HepG2 (cell line): ENCODE data around the gene TRA2B. TPM values are rescaled to one million over a fixed set of nuclear protein-coding genes. Genes with fewer than 3 reads are reported as not detected.

Experiments
- HDAC6 ChIP-seq: fragments of 200-600 bp; sonication (generic); IDR thresholded peaks from 2 replicates; pipeline ENCODE4 v1.7.0; 2017; ENCODE audit warnings: mild to moderate bottlenecking, antibody characterized with exemption, low read length, low read depth
- HNF4A ChIP-seq: sonication (generic); formaldehyde crosslinking; IDR thresholded peaks from 2 replicates; pipeline ENCODE4 v1.4.0; 2020; ENCODE audit warnings: missing genetic modification reagents
- HOXD1 ChIP-seq: sonication (generic); formaldehyde crosslinking; IDR thresholded peaks from 2 replicates; pipeline ENCODE4 v1.5.0; 2020; ENCODE audit warnings: missing genetic modification reagents
- MAF1 ChIP-seq: sonication (generic); formaldehyde crosslinking; IDR thresholded peaks from 2 replicates; pipeline ENCODE4 v1.5.0; 2020; ENCODE audit warnings: missing genetic modification reagents, borderline replicate concordance
- MEIS1 ChIP-seq: sonication (generic); formaldehyde crosslinking; IDR thresholded peaks from 2 replicates; pipeline ENCODE4 v1.9.0; 2021; ENCODE audit warnings: mild to moderate bottlenecking, missing genetic modification reagents, moderate library complexity, borderline replicate concordance
- MEIS2 ChIP-seq: sonication (generic); formaldehyde crosslinking; IDR thresholded peaks from 2 replicates; pipeline ENCODE4 v1.9.0; 2021; ENCODE audit warnings: mild to moderate bottlenecking, missing genetic modification reagents
- MTF2 ChIP-seq: sonication (generic); formaldehyde crosslinking; IDR thresholded peaks from 2 replicates; pipeline ENCODE4 v1.5.0; 2020; ENCODE audit warnings: missing genetic modification reagents, borderline replicate concordance
- PCBP1 ChIP-seq: fragments of 200-400 bp; formaldehyde crosslinking; IDR thresholded peaks from 2 replicates; pipeline ENCODE4 v1.6.1; 2017; ENCODE audit warnings: mild to moderate bottlenecking, low read depth, low read length, borderline replicate concordance
- POLR2AphosphoS2 ChIP-seq: IDR thresholded peaks from 2 replicates; pipeline ENCODE4 v1.6.1; 2011; ENCODE audit warnings: low read depth, low read length, improper control_type of control experiment
- SIX1 ChIP-seq: sonication (generic); formaldehyde crosslinking; IDR thresholded peaks from 2 replicates; pipeline ENCODE4 v1.4.0; 2020; ENCODE audit warnings: missing genetic modification reagents, borderline replicate concordance
- YY1 ChIP-seq: IDR thresholded peaks from 2 replicates; pipeline ENCODE4 v1.6.1; 2011; ENCODE audit warnings: low read length, low read depth, moderate library complexity, mild to moderate bottlenecking; ENCODE audit not compliant: insufficient read depth, insufficient replicate concordance
- ZNF234 ChIP-seq: sonication (generic); formaldehyde crosslinking; conservative IDR thresholded peaks from 2 replicates; pipeline ENCODE4 v1.5.1; 2020; ENCODE audit warnings: mild to moderate bottlenecking, missing genetic modification reagents
- ZNF256 ChIP-seq: sonication (generic); formaldehyde crosslinking; conservative IDR thresholded peaks from 2 replicates; pipeline ENCODE4 v1.4.0; 2020; ENCODE audit warnings: missing genetic modification reagents
- ZNF33B ChIP-seq: sonication (generic); formaldehyde crosslinking; IDR thresholded peaks from 2 replicates; pipeline ENCODE4 v1.5.1; 2020; ENCODE audit warnings: mild to moderate bottlenecking, missing genetic modification reagents
- ZNF589 ChIP-seq: sonication (generic); formaldehyde crosslinking; conservative IDR thresholded peaks from 2 replicates; pipeline ENCODE4 v1.8.0; 2022; ENCODE audit warnings: mild to moderate bottlenecking, moderate library complexity, missing genetic modification reagents
- ZNF703 ChIP-seq: sonication (generic); formaldehyde crosslinking; IDR thresholded peaks from 2 replicates; pipeline ENCODE4 v1.5.1; 2020; ENCODE audit warnings: missing genetic modification reagents, mild to moderate bottlenecking, moderate library complexity, borderline replicate concordance
- ZNF720 ChIP-seq: sonication (generic); formaldehyde crosslinking; IDR thresholded peaks from 2 replicates; pipeline ENCODE4 v1.4.0; 2020; ENCODE audit warnings: missing genetic modification reagents
- ZNF83 ChIP-seq: sonication (generic); formaldehyde crosslinking; IDR thresholded peaks from 2 replicates; pipeline ENCODE4 v1.4.0; 2020; ENCODE audit warnings: missing genetic modification reagents, mild to moderate bottlenecking, borderline replicate concordance
- ZSCAN30 ChIP-seq: sonication (generic); formaldehyde crosslinking; IDR thresholded peaks from 2 replicates; pipeline ENCODE4 v1.5.0; 2020; ENCODE audit warnings: mild to moderate bottlenecking, missing genetic modification reagents
- polyA plus RNA-seq, 8 experiments: library from polyadenylated mRNA; depleted of rRNA in 3 of 8; stranded (reverse) in 7 of 8; unstranded in 1 of 8; fragments of >200 nt; fragmentation: Illumina TruSeq in 4 of 8; extraction: Trizol in 4 of 8; gene quantifications; 2 replicates each; pipeline versions ENCODE4 v1.2.1 to v1.2.3, GENCODE V29; 2011 to 2016; ENCODE audit warnings: low read depth in 4 of 8, missing spikeins in 1 of 8, mixed read lengths in 1 of 8; ENCODE audit not compliant: insufficient read depth in 1 of 8
- total RNA-seq, 5 experiments: library from RNA; depleted of rRNA; stranded (reverse); fragments of >200 nt; fragmentation: Illumina TruSeq; extraction: Trizol; gene quantifications; 2 replicates each; pipeline ENCODE4 v1.2.3, GENCODE V29; 2016; ENCODE audit warnings: low read depth in 1 of 5
- TF ChIP-seq, protein P1 (sequence below): IDR thresholded peaks from 2 replicates; pipeline ENCODE4 v1.6.1; 2018; ENCODE audit warnings: missing genetic modification reagents
- TF ChIP-seq, protein P2 (sequence below): sonication (generic); formaldehyde crosslinking; IDR thresholded peaks from 2 replicates; pipeline ENCODE4; 2020; ENCODE audit warnings: missing genetic modification reagents, mild to moderate bottlenecking, borderline replicate concordance
- TF ChIP-seq, protein P3 (sequence below): sonication (generic); formaldehyde crosslinking; IDR thresholded peaks from 2 replicates; pipeline ENCODE4 v1.8.0; 2022; ENCODE audit warnings: mild to moderate bottlenecking, missing genetic modification reagents, moderate library complexity
- TF ChIP-seq, protein P4 (sequence below): IDR thresholded peaks from 2 replicates; pipeline ENCODE4 v1.6.1; 2016; ENCODE audit warnings: missing genetic modification reagents, missing compliant biosample characterization

The TRA2B gene
- total and polyA plus RNA-seq, 2 of the 13 experiments (the other 11 are each of a cell fraction or from before 2014, with no cell fraction given), result 105 to 241 TPM

DNA sequence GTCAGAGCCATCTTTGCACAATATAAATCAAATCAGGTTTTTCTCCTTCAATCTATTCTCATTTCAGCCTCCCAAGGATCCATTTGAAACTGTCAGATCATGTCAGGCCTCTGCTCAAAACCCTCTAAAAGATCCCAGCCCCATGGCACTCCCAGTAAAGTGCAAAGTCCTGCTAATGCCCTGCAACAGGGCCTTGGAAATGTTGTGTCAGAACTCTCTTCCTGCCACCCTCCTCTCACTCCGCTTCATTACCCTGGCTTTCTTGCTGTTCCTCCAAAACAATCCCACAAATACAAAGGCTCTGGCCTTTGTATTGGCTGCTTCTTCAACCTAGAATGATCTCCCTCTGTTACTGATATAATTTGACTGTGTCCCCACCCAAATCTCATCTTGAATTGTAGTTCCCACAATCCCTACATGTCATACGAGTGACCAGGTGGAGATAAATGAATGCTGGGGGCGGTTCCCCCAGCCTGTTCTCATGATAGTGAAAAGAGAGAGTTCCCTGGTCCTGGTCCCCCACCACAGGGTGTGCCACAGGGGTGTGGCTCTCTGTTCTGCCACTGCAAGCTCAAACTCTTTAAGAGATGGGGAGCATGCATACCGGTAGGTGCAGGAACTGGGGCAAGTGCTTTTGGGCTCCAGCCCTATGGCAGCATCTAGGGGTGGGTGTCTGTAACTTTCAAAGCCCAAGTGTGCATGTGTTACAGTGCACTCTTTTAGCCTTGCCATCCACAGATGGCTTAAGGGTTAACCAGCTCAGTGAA is 22.9 kb upstream of the TRA2B start (continued):
- TF ChIP-seq ZNF256 (CRISPR knock-in tag) (no peak), MEIS2 (CRISPR knock-in tag) (no peak), MEIS1 (CRISPR knock-in tag) (no peak), PCBP1 (no peak), POLR2AphosphoS2 (no peak), ZNF589 (CRISPR knock-in tag) (no peak), ZNF83 (CRISPR knock-in tag) (no peak), ZNF234 (CRISPR knock-in tag) (no peak), ZNF703 (CRISPR knock-in tag) (no peak), MAF1 (no peak), MTF2 (no peak), ZNF720 (no peak), HDAC6 (no peak), YY1 (no peak), HNF4A (CRISPR knock-in tag) (peak; percentile 89), ZNF33B (CRISPR knock-in tag) (no peak), SIX1 (no peak), ZSCAN30 (CRISPR knock-in tag) (no peak), HOXD1 (CRISPR knock-in tag) (no peak)
- TF ChIP-seq, protein P1, sequence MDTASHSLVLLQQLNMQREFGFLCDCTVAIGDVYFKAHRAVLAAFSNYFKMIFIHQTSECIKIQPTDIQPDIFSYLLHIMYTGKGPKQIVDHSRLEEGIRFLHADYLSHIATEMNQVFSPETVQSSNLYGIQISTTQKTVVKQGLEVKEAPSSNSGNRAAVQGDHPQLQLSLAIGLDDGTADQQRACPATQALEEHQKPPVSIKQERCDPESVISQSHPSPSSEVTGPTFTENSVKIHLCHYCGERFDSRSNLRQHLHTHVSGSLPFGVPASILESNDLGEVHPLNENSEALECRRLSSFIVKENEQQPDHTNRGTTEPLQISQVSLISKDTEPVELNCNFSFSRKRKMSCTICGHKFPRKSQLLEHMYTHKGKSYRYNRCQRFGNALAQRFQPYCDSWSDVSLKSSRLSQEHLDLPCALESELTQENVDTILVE (CRISPR knock-in tag), result no peak
- TF ChIP-seq, protein P2, sequence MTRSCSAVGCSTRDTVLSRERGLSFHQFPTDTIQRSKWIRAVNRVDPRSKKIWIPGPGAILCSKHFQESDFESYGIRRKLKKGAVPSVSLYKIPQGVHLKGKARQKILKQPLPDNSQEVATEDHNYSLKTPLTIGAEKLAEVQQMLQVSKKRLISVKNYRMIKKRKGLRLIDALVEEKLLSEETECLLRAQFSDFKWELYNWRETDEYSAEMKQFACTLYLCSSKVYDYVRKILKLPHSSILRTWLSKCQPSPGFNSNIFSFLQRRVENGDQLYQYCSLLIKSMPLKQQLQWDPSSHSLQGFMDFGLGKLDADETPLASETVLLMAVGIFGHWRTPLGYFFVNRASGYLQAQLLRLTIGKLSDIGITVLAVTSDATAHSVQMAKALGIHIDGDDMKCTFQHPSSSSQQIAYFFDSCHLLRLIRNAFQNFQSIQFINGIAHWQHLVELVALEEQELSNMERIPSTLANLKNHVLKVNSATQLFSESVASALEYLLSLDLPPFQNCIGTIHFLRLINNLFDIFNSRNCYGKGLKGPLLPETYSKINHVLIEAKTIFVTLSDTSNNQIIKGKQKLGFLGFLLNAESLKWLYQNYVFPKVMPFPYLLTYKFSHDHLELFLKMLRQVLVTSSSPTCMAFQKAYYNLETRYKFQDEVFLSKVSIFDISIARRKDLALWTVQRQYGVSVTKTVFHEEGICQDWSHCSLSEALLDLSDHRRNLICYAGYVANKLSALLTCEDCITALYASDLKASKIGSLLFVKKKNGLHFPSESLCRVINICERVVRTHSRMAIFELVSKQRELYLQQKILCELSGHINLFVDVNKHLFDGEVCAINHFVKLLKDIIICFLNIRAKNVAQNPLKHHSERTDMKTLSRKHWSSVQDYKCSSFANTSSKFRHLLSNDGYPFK (CRISPR knock-in tag), result no peak
- TF ChIP-seq, protein P3, sequence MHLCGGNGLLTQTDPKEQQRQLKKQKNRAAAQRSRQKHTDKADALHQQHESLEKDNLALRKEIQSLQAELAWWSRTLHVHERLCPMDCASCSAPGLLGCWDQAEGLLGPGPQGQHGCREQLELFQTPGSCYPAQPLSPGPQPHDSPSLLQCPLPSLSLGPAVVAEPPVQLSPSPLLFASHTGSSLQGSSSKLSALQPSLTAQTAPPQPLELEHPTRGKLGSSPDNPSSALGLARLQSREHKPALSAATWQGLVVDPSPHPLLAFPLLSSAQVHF (CRISPR knock-in tag), result no peak
- TF ChIP-seq, protein P4, sequence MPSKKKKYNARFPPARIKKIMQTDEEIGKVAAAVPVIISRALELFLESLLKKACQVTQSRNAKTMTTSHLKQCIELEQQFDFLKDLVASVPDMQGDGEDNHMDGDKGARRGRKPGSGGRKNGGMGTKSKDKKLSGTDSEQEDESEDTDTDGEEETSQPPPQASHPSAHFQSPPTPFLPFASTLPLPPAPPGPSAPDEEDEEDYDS (CRISPR knock-in tag), result no peak
